GM15510 (cell line): ENCODE measurements around the gene STX18.

Experiments
- POLR2A ChIP-seq: IDR thresholded peaks from 3 replicates; pipeline ENCODE4 v1.6.1; 2011; ENCODE audit warnings: borderline replicate concordance; ENCODE audit not compliant: insufficient read length; ENCODE audit errors: extremely low read depth

The STX18 gene

DNA sequence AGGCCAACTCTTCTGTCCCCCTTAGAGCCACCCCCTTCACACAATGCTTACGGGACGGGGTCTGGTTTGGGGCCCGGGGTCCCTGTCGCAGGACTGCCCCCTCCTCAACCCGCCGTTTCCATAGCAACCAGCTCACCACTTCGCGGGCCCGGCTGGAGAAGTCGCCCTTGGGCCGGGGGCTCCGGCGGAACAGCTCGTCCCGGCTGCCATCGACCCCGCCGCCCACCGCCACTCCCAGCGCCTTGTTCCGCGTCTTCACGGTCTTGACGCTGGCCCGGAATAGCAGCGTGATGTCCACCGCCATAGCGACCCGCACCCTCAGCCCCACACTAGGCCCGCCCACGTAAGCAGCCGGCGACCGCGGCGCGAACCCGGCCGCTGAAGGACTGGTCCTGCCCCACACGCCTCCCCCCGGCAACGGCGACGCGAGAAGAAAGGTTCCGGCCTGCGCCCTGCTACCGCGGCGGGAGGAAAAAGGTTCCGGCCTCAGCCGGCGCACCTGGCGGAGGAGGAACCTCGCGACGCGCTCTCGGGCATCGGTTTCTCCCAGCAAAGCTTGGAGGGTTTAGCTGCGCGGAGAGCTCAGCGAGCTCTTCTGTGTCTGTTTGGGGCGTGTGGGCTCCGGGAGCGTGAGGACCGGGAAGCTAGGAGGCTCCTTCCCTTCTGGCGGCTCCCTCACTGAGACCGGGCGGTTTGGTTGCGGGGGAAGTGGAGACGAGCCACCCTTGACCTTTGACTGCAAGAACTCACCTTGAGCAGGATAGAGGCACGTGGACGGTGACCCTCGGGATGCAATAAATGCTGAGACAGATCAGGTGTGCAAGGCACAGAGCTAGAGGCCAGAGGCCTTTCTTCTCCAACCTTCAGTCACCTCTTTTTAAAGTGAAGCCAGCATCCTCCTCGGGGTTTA lies at the start of gene STX18:
STX18 (minus strand) TSS at position 388 of the 910 bp plus-strand sequence; CDS start at position 304, 84 bp downstream.
- TF ChIP-seq POLR2A = peak; percentile 72

GRCh38 chr4:4591071-4591470 lies 49.2 kb upstream of the STX18 start:
- no peak for TF ChIP-seq POLR2A

DNA sequence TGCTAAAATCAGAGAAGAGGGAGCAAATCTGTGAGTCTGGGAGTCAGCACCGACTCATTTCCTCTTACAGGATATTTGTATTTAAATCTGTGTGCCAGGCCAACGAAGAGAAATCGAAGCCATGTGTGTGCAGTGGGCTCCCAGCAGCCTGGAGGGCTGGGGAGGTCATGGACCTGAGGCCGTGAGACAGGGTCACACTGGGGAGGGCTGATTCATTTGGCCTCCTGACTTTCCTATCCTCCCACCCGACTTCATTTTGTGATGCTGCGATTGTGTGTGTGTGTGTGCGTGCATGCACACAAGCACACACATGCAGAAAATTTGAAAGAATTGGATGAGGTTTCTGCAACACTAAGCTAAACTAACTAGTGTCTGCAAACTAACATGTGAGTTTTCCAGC lies 48.7 kb upstream of the STX18 start:
- TF ChIP-seq POLR2A = no peak

DNA sequence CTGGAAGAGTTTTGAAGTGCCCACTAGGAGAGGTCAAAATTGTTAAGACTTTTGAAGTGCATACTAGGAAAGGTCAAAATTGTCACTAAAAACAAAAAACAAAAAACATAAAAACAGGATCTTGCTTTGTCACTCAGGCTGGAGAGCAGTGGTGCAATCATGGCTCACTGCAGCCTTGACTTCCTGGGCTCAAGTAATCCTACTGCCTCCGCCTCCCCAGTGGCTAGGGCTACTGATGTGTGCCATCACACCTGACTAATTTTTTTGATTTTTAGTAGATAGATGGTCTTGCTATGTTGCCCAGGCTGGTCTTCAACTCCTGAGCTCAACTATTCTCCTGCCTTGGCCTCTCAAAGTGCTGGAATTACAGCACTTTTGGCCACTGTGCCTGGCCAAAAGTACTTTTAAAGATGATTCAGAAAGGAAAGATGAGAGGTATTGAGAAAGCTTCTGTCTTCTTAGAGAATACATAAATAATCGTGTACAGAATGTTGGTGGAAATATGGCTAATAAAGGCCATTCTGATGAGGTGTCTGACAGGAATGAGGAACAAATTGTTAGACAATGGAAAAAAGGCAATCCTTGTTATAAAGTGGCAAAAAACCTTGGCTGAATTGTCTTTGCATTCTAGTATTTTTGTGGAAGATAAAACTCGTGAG lies 43.3 kb upstream of the STX18 start:
- TF ChIP-seq POLR2A = no peak

- TF ChIP-seq POLR2A = no peak
These were observed 41.8 kb upstream of the STX18 start for GRCh38 chr4:4583606-4584005.

GRCh38 chr4:4582653-4583052 lies 40.8 kb upstream of the STX18 start:
- TF ChIP-seq POLR2A = no peak

DNA sequence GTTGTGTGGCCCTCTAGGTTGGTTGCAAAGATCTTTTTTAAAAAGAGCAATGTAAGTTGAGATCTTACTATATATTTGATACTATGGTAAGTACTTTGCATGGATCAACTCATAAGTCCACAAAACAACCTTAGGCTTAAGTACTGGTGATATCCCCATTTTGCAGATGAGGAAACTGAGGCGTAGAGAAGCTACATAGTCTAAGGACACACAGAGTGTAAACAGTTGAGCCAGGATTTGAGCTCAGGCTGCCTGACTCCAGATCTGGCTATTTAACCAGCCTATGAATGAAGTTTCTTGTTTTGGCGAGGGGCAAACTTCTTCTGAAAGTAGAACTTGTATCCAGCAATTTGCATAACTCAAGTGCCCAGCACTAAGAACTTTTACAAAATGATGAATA lies 38.6 kb upstream of the STX18 start:
- no peak for TF ChIP-seq POLR2A

GRCh38 chr4:4578981-4579380 lies 37.1 kb upstream of the STX18 start:
- TF ChIP-seq POLR2A = no peak

- no peak for TF ChIP-seq POLR2A
These were observed 35.6 kb upstream of the STX18 start for GRCh38 chr4:4577359-4577875.

DNA sequence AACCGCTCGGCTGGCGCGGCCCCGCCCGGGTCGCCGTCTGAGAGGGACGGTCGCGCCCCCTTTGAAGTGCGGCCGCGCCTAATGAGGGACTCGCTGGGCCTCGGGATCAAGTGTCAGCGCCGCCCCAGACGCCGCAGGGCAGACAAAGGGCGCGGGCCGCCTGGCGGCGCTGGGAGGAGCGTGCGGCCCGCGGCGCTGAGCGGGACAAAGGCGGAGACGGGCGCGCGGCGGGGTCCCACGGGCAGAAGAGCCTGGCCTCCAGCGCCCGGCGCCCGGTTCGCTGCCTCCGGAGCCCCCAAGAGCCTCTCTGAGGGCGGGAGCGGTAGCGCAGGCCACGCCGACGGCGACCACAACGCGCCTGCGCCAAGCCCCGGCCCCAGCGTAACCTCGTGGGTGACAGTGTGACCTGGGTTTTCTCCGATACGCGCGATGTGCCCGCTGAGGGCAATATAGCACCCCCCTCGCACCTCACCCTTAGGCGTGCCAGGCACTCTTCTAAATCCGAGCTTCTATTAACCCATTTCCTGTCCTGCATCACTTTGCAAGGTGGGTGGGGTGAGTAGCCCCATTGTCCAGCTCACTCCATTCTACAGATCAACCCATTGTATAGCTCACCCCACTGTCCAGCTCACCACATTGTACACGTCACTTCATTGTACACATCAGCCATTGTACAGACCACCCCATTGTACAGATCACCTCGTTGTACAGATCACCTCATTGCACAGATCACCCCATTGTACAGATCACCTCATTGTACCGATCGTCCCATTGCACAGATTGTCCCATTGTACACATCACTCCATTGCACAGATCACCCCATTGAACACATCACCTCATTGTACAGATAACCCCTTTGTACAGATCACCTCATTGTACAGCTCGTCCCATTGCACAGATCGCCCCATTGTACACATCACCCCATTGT lies 33.7 kb upstream of the STX18 start:
- no peak for TF ChIP-seq POLR2A

- TF ChIP-seq POLR2A = no peak
These were observed 32.9 kb upstream of the STX18 start for GRCh38 chr4:4574792-4575191.

DNA sequence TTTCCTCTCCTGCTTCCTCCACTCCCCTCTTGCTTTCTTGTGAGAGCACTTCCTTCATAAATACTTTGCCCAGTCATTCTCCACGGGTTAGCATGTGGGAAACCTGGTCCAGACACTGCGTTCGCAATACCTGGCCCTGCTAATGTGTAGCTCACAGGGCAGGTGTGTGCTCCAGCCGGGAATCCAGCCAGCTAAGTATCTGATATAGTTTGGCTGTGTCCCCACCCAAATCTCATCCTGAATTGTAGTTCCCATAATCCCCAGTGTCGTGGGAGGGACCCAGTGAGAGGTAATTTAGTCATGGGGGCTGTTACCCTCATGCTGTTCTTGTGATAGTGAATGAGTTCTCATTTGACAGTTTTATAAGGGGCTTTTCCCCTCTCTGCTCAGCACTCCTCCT lies 32.2 kb upstream of the STX18 start:
- TF ChIP-seq POLR2A = no peak

- TF ChIP-seq POLR2A = no peak
These were observed 31.0 kb upstream of the STX18 start for GRCh38 chr4:4572821-4573220.

DNA sequence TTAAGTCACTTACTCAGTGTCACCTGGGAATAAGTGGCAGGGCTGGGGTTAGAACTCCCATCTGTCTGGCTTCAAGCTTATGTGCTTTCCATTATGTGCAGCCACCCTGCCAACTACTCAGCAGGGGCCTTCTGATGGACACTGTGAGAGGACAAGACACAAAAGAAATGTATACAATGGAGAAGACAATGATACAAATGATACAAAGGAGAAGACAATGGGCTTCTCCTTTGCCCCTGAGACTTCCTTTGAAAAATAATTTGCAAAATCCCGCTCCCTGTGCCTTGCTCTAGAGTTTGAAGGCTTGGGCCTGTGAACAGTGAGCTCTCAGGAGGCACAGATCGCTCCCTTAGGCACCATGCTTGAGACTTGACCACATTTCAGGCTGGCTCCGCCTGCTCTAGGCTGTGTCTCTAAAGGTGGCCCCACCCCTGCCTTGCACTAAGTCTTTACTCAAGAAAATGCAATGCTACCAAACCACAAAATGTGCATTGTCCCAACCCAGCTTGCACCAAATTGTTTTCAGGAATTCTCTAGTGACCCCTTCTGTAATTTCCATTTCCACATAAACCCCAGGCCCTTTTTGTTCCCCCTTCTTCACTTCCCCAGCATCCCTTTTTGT lies 27.1 kb upstream of the STX18 start:
- TF ChIP-seq POLR2A = no peak
